Activated CD4-positive, alpha-beta T cell treated with anti-CD3 and anti-CD28 coated beads, Interleukin-2, amount 10 ng/mL, durations not matched to agents 24 days and 14 days (primary cell): Measurements from ENCODE around the gene XPNPEP2. TPM values are rescaled to one million over a fixed set of nuclear protein-coding genes. Genes with fewer than 3 reads are reported as not detected.

ENCODE experiments used
- DNase-seq: peaks from one replicate; pipeline ENCODE4 v3.0.0; 2022
- H3K27ac Mint-ChIP-seq: one replicate; pipeline ENCODE4 v1.8.0; 2022; ENCODE audit warnings: mild to moderate bottlenecking, mixed read lengths
- H3K27me3 Mint-ChIP-seq: one replicate; pipeline ENCODE4 v1.8.0; 2022; ENCODE audit warnings: mixed read lengths
- H3K36me3 Mint-ChIP-seq: one replicate; pipeline ENCODE4 v1.8.0; 2022; ENCODE audit warnings: low read depth, mild to moderate bottlenecking, mixed read lengths
- H3K4me1 Mint-ChIP-seq: one replicate; pipeline ENCODE4 v1.8.0; 2021; ENCODE audit warnings: mixed read lengths
- H3K4me3 Mint-ChIP-seq: one replicate; pipeline ENCODE4 v1.8.0; 2022; ENCODE audit warnings: mild to moderate bottlenecking, moderate library complexity, mixed read lengths
- H3K9me3 Mint-ChIP-seq: one replicate; pipeline ENCODE4 v1.8.0; 2021; ENCODE audit warnings: mixed read lengths
- intact Hi-C: fragments of 100-400 bp; cut with micrococcal nuclease; formaldehyde crosslinking; loops from one replicate; pipeline ENCODE4 v1.15.1; 2023
- total RNA-seq: library from RNA; stranded (reverse); gene quantifications from 2 replicates; pipeline ENCODE4 v1.2.3, GENCODE V29; 2022

Gene XPNPEP2
- total RNA-seq, 1 donor from 2014 or later = 0.28 TPM

DNA sequence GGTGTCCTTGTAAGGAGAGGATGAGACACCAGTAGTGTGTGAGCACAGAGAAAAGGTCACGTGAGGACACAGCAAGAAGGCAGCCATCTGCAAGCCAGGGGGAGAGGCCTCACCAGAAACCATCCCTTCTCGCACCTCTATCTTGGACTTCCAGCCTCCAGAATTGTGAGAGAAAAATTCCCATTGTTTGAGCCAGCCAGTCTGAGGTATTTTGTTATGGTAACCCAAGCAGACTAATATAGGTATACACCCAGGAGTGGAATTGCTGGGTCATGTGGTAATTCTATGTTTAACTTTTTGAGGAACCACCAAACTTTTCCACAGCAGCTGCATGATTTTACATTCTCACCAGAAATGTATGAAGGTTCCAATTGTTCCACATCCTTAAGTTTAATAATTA lies 79.3 kb downstream of the XPNPEP2 start:
- intact Hi-C loops = no loop called here
- Mint-ChIP-seq H3K36me3 (peaks cover 11% of the 10 kb centered on the region), H3K27ac (no peak overlapping the region), H3K9me3 (no peaks in the 10 kb centered on the region), H3K27me3 (no peaks in the 10 kb centered on the region), H3K4me1 (peaks cover 4% of the 10 kb centered on the region), H3K4me3 (no peak overlapping the region)
- no peak for DNase-seq

Other genes with a start within 250 kb of the XPNPEP2 start
- not detected in 2 replicates for gene SMARCA1, start 215.5 kb upstream of the XPNPEP2 start, total RNA-seq
- 3.8 and 4.2 TPM in 2 replicates for gene OCRL, start 198.7 kb upstream of the XPNPEP2 start, total RNA-seq
- gene APLN, start 84.0 kb upstream of the XPNPEP2 start, total RNA-seq = 0.65 and 0.66 TPM in 2 replicates
- gene SASH3, start 41.0 kb downstream of the XPNPEP2 start, total RNA-seq = 115 and 116 TPM in 2 replicates
- 13.4 and 14.6 TPM in 2 replicates for gene ZDHHC9, start 104.9 kb downstream of the XPNPEP2 start, total RNA-seq
- 57.9 and 58.1 TPM in 2 replicates for gene UTP14A, start 167.2 kb downstream of the XPNPEP2 start, total RNA-seq
- 8.0 and 9.2 TPM in 2 replicates for gene BCORL1, start 243.7 kb downstream of the XPNPEP2 start, total RNA-seq